HG03354 (cell line): ENCODE data around the gene PPP2R5C.
"Not testable (repeated sequence)": the region's sequence is repeated elsewhere in the genome, so short reads cannot be mapped to it uniquely, and the experiment has no call there.

Source experiments
- ATAC-seq: cut with Tn5 transposase; IDR thresholded peaks from one replicate; pipeline ENCODE4 v1.9.1; 2021; ENCODE audit warnings: mild to moderate bottlenecking; ENCODE audit not compliant: unreplicated experiment, poor library complexity, severe bottlenecking

Gene PPP2R5C

DNA sequence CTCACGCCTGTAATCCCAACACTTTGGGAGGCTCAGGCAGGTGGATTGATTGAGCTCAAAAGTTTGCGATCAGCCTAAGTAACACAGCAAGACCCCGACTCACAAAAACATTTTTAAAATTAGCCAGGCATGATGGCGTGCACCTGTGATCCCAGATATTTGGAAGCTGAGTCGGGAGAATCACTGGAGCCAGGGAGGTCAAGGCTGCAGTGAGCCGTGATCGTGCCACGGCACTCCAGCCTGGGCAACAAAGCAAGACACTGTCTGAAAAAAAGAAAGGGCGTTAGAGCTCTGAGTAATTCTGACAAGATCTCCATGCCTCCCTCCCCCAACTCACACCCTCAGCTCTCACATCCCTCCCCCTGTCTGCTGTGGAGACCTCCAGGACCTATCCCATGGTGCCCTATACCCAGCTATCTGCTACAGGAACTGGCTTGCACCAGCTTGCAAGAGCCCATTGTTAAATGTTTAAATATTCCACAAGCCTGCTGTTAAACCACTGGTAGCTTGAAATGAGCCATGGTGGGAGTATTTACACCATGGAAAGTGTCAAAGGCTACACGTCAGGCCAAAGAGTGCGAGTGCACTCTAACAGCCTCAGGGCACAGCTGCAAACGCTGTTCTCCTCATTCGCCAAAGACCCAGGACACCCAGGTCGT is 35.1 kb upstream of the PPP2R5C start:
- ATAC-seq = no peak

DNA sequence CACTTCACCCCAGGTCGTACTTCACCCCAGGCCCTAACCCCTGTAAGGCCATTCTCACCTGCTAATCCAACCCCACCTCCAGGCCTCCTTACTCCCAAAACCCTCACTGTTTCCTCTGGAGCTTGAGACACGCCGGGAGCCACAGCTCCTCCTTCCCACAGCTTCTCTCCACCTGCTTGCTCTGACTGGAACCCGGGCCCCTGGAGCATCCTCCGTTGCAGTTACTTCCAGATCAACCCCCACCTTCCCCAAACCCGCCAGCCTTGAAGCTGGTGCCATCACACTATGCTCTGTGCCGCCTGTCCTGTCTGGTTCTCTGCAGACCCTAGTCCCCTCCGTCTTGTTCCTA is 34.6 kb upstream of the PPP2R5C start:
- no peak for ATAC-seq

DNA sequence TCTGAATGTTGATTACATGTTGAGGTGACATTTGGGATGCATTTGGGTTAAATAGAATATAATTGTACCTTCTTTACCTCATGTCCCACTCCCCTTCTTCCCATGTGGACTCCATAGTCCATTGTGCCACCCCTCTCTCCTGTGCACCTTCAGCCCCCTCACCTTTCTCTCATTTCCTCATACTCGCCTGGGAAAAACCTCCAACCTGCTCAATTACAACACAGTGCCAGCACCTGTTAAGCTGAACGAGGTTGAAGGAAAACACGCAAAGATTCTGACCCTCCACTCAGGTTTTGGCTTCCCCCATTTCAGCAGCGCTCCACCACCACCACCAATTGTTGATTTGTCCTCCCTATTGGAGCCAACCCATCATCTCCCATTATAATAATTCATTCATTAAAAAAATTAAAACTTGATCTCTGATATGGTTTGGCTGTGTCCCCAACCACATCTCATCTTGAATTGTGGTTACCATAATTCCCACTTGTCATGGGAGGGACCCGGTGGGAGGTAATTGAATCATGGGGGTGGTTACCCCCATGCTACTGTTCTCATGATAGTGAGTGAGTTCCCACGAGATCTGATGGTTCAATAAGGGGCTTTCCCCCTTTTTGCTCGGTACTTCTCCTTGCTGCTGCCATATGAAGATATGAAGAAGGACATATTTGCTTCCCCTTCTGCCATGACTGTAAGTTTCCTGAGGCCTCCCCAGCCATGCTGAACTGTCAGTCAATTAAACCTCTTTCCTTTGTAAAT is 33.7 kb upstream of the PPP2R5C start:
- ATAC-seq = no peak

DNA sequence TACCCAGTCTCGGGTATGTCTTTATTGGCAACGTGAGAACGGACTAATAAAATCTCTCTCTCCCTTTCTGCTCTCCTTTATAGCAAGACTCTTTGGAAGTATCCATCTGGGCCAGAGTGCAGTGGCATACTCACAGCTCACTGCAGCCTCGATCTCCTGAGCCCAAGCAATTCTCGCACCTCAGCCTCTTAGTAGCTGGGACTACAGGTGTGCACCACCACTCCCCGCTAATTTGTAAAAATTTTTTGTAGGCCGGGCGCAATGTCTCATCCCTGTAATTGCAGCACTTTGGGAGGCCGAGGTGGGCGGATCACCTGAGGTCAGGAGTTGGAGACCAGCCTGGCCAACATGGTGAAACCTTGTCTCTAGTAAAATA is 33.2 kb upstream of the PPP2R5C start:
- no peak for ATAC-seq

DNA sequence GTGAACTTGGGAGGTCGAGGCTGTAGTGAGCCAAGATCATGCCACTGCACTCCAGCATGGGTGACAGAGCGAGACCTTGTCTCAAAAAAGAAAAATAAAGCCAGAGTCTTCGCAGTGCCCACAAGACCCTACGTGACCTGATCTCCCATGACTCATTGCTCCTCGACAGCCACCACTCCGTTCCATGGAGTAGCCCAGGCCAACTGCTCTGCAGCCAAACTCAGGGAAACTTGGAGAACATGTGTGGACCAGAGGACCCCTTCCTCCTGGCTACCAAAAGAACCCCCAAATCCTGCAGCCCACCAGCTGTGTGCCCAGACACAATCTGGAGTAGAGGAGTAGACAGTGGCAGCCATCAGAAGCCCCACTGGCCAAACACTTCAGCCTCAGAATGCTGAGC is 32.1 kb upstream of the PPP2R5C start:
- ATAC-seq = no peak

DNA sequence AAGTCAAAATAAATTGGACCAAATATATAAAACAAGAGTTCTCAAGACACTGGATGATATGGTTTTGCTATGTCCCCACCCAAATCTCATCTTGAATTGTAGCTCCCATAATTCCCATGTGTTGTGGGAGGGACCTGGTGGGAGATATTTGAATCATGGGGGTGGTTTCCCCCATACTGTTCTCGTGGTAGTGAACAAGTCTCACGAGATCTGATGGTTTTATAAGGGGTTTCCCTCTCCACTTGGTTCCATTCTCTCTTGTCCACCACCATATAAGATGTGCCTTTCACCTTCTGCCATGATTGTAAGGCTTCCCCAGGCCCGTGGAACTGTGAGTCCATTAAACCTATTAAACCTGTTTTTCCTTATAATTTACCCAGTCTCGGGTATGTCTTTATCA is 31.4 kb upstream of the PPP2R5C start:
- ATAC-seq = not testable (repeated sequence)

DNA sequence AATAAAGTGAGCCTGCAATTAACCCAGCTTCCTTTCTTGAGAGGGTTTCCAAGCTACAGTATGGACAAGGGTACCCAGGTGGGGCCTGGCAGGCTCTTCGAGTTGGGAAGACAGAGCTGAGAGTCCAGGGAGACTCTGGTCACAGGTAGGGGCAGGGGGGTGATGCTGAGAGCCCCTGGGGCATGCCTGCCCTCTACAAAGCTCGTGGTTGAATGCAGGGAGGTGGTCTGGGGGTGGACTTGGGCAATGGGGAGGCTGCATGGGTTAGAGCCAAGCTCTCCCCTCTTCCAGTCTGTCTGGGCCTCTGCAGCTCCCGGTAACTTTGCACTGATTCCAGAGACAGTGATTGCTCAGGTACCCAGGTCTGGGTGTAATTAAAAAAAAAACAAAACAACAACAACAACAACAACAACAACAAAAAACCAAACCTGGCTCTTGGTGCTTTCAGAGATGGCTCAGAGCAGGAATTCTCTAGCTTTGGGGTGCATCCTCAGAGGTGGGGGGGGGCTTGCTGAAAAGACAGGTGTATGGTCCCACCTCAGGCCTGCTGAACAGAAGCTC is 30.8 kb upstream of the PPP2R5C start:
- no peak for ATAC-seq

DNA sequence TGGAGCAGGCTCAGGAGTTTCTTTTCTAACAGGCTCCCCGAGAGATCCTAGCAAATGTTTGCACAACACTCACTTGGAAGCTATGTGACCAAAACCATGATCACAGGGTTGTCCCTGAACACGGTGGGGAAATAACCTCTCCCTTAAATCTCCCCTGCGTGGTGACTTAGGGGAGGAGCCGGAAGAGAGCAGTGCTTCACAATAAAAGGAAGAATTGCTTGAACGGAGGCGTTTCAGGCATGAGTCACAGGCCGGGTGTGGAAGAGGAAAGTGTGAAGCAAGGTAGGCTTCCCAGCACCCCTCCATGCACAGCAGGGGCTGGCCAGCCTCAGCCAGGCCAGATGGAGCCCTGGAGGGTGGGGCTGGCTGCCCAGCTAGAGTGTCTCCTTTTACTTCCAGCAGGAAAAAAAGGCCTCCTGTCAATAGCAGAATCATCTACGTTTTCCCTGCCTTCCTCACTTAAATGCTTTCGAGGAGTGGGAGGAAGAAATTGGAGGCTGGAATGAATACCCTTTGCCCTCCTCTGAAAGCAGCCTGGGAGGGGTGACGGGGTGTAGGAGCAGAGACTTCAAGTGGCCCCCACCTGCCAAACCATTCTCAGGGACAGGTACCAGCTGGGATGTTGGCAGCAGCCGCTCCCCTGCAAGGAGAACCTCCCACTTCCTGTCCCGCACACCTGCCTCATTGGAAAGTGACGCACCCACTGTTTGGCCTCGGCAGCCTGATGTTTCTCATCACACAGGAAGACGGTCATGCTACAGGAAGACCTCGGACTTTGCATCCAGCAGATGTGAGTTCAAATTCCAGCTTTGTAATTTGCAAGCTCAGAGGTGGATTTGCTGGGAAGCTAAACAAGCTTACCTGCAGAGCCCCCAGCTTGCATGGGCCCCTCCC is 30.1 kb upstream of the PPP2R5C start:
- ATAC-seq = peak; percentile 71

DNA sequence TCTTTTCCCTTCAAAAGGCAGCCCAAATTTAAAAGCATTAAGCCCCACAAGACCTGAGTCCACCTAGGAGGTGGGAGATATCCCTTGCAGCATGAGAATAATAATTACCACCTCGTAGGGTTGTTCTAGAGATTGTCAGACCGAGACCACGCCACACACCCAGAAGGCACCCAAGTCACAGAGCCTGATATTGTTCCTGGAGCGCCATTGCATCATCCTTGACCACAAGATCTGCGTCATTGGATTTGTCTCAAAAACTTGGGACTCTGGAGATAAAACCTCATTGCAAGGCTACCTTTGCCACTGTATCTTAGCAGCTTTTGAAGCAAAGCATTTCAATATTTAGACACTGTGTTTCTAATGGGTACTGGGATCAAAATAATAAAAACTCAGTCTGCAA is 29.4 kb upstream of the PPP2R5C start:
- ATAC-seq = no peak

DNA sequence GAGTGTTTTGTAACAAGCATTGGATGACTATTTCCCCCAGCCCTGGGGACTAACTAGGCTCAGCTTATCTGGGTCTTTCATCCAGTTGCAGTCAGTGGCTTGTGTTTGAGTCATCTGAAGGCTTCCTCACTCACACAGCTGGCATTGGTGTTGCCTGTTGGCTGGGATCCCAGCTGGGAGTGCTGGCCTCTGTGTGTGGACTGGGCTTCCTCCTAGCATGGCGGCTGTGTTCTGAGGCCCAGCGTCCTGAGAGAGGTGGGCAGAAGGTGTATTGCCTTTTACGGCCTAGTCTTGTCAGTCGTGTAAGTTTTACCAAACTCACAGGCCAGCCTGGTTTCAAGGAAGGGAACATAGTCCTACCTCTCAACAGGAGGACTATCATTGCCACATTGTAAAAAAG is 28.3 kb upstream of the PPP2R5C start:
- ATAC-seq = no peak

DNA sequence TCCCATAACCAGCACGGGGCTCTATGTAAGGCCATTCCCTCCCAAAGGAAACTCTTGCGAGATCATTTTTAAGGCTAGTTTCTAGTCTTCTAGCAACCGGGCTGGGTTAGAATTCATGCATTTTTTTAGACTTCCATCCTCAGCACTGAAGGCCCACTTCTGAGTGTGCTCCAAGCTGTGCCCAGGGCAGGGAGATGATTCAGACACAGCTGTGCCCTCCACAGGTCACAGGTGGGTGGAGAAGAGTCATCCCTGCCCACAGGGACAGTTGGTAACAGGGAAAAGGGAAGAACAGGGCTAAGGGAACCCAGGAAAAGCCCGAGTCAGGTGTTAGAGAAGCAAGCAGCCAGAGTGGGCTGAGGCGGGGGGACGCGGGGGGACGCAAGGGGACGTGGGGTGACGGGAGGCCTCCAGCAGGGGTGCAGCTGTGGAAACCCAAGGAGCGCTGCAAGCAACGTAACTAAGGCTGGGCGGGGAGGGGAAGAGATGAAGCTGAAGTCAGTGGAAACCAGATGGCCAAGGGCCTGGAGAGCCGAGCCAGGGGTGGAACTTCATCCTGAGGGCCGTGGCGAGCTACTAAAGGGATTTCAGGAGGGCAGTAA is 27.2 kb upstream of the PPP2R5C start:
- ATAC-seq = no peak

DNA sequence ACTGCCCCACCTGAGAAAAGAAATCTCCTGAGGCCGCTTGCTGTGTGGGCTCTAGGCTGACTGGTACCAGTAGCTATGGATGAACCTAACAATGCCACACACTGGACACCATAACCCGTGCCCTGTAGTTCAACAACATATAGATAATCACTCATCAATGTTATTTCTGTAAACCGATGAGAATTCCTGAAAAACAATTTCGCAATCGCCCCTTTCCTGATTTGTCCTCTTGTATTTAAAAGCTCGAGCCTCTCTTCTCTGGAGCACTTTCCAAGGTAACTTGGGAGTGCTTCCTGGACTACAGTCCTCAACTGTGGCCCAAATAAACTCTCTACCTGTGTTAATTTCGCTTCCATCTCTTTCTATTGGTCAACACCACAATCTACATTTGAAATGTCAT is 26.1 kb upstream of the PPP2R5C start:
- ATAC-seq = no peak

DNA sequence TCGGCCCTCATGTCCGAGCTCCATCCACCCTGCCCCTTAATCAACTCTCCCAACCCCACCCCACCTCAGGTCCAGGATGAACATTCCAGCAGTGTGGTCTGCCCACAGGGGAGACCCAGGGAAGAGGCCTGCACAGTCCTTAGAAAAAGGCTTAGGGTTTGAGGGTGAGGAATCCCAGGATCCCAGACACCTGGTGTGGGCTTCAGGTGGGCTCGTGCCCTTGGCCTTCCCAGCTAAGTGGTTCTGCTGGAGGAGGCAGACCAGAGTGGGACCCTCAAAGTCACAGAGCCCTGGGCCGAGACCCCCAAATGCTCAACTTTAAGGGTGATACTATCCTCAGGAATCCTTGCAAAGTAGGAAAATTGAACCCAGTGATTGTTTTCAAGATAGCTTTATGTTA is 25.4 kb upstream of the PPP2R5C start:
- ATAC-seq = no peak

DNA sequence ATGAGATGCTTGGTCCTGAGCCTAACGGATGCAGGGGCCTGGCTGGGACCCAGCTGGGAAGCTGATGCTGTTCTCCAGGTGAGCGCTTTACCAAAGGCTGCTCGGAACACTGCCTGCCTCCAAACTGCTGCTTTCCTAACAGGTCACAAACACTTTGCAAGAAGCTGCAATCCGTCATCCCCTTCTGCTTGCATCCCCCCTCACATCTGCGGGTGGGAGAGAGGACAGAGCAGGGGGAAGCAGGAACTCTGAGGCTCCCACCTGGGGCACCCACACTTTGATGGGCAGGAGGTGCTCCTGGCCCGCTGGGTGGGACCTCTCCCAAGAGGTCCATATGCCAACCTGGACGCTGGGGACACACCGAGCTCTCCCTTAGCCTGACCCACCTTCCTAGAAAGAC is 24.9 kb upstream of the PPP2R5C start:
- ATAC-seq = no peak

DNA sequence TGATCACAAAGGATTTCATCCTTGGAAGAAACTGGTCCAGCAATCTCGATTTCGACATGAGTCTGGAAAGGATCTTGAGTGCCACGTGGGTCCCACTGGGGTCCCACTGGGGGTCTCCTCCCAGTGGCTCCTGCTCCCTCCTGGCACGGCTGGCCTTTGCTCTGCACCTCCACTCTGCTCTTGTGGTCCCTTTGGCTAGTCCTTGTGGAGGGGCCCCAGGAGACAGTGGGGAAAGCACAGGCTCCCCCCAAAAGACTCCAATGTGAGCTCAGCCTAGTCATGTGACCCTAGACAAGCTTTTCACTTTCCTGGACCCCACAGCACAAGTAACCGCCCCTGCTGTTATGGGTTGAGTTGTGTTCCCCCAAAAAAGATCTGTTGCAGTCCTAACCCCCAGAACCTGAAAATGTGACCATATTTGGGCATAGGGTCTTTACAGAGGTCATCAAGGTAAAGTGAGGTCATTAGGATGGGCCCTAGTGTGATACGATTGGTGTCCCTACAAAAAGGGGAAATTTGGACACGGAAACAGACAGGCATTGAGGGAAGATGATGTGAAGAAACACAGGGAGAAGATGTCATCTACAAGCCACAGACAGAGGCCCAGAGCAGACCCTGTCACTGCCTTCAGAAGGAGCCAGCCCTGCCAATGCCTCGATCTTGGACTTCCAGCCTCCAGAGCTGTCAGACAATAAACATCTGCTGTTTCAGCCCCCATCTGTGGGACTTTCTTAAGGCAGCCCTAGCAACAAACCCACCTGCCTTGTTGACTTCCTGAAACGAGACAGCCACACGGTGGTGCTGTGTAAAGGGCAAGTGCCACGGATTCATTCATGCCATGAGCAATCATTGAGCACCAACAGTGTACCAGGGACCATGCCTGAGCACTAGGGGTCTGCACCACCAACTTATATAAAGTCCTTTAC is 23.8 kb upstream of the PPP2R5C start:
- no peak for ATAC-seq

DNA sequence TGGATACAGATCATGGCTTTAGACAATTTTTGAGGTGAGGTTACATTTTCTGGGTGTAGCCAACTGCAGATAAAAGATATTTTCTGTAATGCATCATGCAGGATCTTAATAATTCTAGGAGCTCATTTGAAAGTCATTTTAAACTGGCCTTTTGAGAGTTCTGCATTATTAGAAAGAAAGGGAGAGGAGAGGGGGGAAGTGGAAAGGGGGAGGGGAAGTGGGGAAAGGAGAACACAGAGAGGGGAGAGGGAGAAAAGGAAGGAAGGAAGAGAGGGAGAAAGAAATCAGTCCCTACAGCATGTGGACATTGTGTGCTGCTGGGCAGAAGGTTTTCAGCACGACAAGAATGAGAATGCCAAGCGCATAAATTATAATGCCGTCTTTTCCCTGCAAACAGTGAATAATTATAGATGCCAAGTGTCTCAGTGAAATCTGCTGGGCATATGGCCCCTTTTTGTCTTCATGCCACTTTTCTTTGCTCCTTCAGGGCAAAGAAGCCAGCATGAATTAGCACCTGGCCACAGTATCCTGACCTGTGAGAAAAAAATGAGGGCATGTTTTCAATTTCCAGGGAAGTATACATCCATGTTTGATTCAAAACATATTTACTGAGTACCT is 22.7 kb upstream of the PPP2R5C start:
- ATAC-seq = no peak

DNA sequence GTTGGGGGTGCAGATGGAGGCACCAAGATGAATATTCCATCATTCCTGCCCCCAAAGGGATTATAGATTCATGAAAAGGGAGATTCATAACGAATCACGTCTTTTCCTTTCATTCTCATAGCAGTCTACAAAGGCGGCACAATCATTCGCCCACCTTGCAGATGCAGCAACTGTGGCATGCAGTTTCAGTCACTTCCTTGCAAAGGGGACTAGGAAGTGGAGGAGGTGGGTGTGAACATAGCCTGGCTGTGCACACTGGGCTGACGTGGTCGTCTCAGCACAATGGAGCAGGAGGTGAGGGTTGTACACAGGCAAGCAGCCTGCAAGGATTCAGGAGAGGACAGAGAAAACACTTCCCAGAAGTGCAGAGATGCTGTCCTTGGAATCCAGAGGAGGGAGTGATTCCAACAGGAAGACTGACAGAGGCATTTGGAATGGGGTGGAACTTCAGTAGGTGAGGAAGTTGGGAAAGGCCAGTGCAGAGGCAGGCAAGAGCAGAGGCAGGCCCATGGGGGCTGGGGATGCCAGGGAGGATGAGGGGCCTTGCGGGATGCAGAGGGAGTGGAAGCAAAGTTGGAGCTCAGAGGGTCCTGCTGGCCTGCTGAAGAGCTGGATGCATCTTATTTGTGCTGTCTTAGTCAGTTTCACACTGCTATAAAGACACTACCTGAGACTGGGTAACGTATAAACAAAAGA is 21.9 kb upstream of the PPP2R5C start:
- ATAC-seq = no peak

DNA sequence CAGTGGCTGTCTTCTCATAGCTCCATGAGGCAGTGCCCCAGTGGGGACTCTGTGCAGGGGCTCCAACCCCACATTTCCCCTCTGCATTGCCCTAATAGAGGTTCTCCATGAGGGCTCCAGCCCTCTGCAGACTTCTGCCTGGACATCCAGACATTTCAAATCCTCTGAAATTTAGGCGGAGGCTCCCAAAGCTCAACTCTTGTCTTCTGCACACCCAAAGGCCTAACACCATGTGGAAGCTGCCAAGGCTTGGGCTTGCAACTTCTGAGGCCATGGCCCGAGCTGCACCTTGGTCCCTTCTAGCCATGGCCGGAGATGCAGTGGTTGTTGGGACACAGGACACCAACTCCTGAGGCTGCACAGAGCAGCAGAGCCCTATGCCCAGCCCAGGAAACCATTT is 20.5 kb upstream of the PPP2R5C start:
- no peak for ATAC-seq
